ENCODE measurements around the gene NFATC3.
"Not testable (repeated sequence)": the region's sequence is repeated elsewhere in the genome, so short reads cannot be mapped to it uniquely, and the experiment has no call there.

The NFATC3 gene

GRCh38 chr16:68089067-68089466 is 3.9 kb downstream of the NFATC3 start:
- no peak for DNase-seq (ENCODE audit: low read depth in 2 of 2)

GRCh38 chr16:68090130-68090529 is 5.0 kb downstream of the NFATC3 start:
- no peak for DNase-seq (ENCODE audit: low read depth in 2 of 2)

DNA sequence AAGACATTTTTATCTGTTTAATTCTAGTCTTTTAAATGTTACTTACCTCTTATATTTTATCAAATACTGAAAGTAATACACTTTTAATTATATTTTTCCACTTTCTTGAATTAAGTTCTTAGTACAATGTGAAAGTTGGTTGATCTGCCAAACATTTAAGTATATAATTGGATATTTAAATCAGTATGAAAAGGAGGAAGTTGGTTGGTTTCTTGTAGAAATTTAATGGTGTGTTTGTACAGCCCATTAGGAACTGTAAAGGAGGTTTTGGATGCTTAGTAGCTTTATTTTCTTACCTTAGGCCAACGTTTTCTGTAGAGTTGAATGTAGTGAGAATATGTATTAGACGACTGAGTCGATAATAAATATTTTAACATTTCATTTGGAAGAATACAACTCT is 5.4 kb downstream of the NFATC3 start:
- no peak for DNase-seq (ENCODE audit: low read depth in 2 of 2)

- no peak for DNase-seq (ENCODE audit: low read depth in 2 of 2)
Measured at GRCh38 chr16:68091380-68092261, 6.5 kb downstream of the NFATC3 start.

DNA sequence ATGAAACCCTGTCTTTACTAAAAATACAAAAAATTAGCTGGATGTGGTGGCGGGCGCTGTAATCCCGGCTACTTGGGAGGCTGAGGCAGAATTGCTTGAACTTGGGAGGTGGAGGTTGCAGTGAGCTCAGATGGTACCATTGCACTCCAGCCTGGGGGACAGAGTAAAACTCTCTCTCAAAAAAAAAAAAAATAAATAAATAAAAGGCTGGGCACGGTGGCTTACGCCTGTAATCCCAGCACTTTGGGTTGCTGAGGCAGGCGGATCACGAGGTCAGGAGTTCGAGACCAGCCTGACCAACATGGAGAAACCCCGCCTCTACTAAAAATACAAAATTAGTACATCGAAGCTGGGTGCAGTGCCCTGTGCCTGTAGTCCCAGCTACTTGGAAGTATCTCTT is 7.1 kb downstream of the NFATC3 start:
- not testable (repeated sequence) for DNase-seq (ENCODE audit: low read depth in 2 of 2)

- DNase-seq (ENCODE audit: low read depth in 2 of 2): no peak
Measured at GRCh38 chr16:68093816-68094613, 8.8 kb downstream of the NFATC3 start.

DNA sequence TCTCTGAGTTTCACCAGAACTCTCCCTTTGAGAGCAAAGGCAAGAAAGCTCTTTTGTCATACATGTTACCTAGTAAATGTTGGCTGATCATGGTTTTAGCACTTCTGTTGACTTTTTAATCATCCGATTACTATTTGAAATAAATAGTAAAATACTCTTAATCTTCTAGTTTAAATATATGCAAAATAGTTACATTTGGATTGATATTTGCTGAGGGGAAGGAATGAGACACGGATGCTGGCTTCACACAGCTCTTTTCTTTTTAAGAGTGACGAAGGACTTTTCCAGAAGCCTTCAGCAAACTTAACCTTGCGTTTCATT is 9.4 kb downstream of the NFATC3 start:
- no peak for DNase-seq (ENCODE audit: low read depth in 2 of 2)

DNA sequence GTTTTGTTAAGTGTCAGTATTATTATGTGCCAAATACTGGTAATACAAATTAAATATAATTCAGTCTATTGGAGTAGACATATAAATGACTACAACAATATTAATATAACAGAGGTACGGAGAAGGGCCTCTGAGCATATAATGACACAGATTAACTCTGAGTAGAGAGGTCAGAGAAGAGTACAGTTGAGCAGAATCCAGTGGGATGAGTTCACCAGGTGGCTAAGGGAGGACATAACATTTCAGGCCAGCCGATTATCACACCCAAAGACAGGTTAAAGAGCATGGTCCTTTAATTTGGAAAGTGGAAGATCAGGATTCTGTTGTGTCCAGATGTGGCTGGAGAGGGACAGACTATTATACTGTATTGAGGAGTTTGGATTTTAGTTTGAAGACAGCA is 11.3 kb downstream of the NFATC3 start:
- no peak for DNase-seq (ENCODE audit: low read depth in 2 of 2)

DNA sequence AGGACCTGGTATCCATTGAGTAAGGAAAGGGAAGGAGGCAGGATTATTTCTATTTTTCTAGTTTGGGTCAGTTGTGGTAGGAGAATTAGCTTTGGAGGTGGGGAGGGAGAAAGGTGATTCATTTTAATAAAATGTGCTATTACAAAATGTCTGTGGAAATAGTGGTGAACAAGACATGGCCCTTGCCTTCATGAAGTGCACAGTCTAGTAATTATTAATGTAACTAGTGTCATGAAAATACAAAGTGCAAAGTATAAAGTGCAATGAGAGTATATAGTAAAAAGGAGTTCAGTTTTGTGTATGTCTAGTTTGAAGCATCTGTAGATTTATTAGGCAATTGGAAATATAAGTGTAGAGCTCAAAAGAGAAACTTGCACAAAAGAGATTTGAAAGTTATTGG is 11.9 kb downstream of the NFATC3 start:
- DNase-seq (ENCODE audit: low read depth in 2 of 2): no peak

- DNase-seq (ENCODE audit: low read depth in 2 of 2): no peak
Measured at GRCh38 chr16:68097895-68098294, 12.7 kb downstream of the NFATC3 start.

DNA sequence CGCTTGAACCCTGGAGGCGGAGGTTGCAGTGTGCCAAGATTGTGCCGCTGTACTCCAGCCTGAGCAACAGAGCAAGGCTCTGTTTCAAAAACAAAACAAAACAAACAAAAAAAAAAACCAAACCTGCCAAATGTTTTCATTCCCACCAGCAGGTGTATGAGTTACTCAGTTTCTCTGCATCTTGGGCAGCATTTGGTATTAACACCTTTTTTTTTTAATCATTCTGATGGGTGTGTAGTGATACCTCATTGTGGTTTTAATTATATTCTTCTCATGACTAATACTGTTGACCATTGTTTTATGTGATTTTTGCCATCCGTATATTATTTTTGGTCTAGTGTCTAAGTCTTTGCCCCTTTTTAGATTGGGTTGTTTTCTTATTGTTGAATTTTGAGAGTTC is 15.3 kb downstream of the NFATC3 start:
- no peak for DNase-seq (ENCODE audit: low read depth in 2 of 2)

DNA sequence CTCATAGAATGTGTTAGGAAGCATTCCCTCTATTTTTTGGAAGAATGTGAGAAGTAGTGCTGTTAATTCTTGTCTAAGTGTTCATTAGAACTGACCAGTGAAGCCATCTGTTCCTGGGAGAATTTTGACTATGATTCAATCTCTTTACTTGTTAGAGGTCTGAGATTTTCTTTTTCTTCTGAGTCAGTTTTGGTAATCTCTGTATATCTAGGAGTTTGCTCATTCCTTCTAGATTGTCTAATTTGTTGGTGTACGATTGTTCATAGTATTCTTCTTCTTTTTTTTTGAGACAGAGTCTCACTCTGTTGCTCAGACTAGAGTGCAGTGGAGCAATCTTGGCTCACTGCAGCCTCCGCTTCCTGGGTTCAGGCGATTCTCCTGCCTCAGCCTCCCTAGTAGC is 20.4 kb downstream of the NFATC3 start:
- no peak for DNase-seq (ENCODE audit: low read depth in 2 of 2)

GRCh38 chr16:68107230-68107928 is 22.2 kb downstream of the NFATC3 start:
- DNase-seq (ENCODE audit: low read depth in 2 of 2): not testable (repeated sequence)

DNA sequence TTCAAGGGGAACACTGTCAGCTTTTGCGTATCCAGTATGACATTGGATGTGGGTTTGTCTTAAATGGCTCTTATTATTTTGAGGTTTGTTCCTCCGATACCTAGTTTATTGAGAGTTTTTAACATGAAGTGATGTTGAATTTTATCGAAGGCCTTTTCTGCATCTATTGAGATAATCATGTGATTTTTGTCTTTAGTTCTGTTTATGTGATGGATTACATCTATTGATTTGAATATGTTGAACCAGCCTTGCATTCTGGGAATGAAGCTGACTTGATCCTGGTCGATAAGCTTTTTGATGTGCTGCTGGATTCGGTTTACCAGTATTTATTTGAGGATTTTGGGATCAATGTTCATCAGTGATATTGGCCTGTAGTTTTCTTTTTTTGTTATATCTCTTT is 24.0 kb downstream of the NFATC3 start:
- DNase-seq (ENCODE audit: low read depth in 2 of 2): not testable (repeated sequence)

DNA sequence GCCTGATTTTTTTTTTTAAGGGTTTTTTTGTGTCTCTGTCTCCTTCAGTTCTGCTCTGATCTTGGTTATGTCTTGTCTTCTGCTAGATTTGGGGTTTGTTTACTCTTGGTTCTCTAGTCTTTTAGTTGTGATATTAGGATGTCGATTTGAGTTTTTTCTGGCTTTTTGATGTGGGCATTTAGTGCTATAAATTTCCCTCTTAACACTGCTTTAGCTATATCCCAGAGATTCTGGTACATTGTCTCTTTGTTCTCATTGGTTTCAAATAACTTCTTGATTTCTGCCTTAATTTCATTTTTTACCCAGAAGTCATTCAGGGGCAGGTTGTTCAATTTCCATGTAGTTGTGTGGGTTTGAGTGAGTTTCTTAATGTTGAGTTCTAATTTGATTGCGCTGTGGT is 25.4 kb downstream of the NFATC3 start:
- not testable (repeated sequence) for DNase-seq (ENCODE audit: low read depth in 2 of 2)

DNA sequence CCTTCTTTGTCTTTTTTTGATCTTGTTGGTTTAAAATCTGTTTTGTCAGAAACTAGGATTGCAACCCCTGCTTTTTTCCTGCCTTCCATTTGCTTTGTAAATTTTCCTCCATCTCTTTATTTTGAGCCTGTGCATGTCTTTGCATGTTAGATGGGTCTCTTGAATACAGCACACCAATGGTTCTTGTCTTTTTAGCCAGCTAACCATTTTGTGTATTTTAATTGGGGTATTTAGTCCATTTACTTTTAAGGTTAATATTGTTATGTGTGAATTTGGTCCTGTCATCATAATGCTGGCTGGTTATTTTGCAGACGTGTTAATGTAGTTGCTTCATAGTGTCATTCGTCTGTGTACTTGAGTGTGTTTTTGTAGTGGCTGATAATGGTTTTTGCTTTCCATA is 26.2 kb downstream of the NFATC3 start:
- DNase-seq (ENCODE audit: low read depth in 2 of 2): no peak

DNA sequence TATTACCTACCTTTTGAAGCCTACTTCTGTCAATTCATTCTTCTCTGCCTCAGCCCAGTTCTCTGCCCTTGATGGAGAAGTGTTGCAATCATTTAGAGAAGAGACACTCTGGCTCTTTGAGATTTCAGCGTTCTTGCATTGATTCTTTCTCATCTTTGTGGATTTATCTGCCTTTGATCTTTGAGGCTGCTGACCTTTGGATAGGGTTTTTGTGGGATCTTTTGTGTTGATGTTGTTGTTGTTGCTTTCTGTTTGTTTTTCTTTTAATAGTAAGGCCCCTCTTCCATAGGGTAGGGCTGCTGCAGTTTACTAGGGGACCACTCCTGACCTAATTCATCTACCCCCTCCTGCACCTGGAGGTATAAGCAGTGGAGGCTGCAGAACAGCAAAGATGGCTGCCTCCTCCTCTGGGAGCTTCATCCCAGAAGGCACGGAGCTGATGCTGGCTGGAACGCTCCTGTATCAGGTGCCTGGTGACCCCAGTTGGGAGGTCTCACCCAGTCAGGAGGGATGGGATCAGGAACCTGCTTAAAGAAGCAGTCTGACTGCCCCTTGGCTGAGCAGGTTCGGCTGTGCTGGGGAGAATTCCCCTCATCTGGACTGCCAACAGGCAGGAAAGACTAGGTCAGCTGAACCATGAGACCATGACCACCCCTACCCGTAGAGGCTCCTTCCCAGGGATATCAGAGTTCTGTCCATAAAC is 28.0 kb downstream of the NFATC3 start:
- no peak for DNase-seq (ENCODE audit: low read depth in 2 of 2)

- no peak for DNase-seq (ENCODE audit: low read depth in 2 of 2)
Measured at GRCh38 chr16:68113765-68114240, 28.6 kb downstream of the NFATC3 start.

- not testable (repeated sequence) for DNase-seq (ENCODE audit: low read depth in 2 of 2)
Measured at GRCh38 chr16:68114939-68115338, 29.8 kb downstream of the NFATC3 start.

DNA sequence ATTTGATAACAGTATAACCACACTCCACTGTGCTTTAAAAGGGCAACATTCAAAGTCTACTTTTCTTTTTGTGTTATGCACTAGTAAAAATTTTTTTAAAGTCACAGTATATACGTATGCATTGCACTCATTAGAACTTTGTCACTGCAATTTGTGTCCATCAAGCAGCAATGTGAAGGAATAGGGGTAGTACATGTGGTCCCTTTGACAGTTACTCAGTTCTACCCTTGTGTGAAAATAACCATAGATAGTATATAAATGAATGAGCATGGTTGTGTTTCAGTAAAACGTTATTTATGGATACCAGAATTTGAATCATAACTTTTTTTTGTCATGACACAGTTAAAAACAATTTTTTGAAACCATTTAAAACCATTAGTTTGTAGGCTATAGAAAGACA is 30.7 kb downstream of the NFATC3 start:
- DNase-seq (ENCODE audit: low read depth in 2 of 2): no peak

GRCh38 chr16:68116256-68116867 is 31.2 kb downstream of the NFATC3 start:
- no peak for DNase-seq (ENCODE audit: low read depth in 2 of 2)
